Measurements from ENCODE around the gene TMEM140. TPM values are rescaled to one million over a fixed set of nuclear protein-coding genes. Genes with fewer than 3 reads are reported as not detected.
A peak's percentile ranks its signal among the peaks of the same experiment; 100 is the strongest.
"Not testable (repeated sequence)": the region's sequence is repeated elsewhere in the genome, so short reads cannot be mapped to it uniquely, and the experiment has no call there.

The TMEM140 gene
- total and polyA plus RNA-seq, 9 of the 15 experiments (the other 6 are each of a cell fraction or from before 2014, with no cell fraction given): 0.03 to 0.82 (median 0.23) TPM

DNA sequence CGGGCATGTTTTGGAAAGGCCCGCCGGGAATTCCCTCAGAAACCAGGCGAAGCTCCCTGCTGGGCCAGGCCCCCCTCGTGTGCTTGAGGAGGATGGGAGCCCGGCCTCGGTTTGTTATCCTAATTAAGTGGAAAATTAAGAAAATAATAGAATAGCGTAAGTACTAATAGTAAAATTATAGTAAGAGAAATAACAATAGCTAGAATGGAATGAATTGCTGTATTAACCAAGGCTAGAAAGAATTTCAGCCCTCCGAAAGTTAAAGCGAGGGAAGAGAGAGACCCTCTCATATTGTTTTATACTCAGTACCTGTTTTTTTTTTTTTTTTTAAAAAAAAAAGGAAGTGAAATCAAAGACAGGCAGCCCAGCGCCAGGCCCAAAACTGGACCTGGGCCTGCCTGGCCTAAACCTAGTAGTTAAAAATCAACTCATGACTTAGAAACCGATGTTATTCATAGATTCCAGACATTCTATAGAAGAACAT is 23.2 kb downstream of the TMEM140 start (continued):
- TF ChIP-seq, protein P1, sequence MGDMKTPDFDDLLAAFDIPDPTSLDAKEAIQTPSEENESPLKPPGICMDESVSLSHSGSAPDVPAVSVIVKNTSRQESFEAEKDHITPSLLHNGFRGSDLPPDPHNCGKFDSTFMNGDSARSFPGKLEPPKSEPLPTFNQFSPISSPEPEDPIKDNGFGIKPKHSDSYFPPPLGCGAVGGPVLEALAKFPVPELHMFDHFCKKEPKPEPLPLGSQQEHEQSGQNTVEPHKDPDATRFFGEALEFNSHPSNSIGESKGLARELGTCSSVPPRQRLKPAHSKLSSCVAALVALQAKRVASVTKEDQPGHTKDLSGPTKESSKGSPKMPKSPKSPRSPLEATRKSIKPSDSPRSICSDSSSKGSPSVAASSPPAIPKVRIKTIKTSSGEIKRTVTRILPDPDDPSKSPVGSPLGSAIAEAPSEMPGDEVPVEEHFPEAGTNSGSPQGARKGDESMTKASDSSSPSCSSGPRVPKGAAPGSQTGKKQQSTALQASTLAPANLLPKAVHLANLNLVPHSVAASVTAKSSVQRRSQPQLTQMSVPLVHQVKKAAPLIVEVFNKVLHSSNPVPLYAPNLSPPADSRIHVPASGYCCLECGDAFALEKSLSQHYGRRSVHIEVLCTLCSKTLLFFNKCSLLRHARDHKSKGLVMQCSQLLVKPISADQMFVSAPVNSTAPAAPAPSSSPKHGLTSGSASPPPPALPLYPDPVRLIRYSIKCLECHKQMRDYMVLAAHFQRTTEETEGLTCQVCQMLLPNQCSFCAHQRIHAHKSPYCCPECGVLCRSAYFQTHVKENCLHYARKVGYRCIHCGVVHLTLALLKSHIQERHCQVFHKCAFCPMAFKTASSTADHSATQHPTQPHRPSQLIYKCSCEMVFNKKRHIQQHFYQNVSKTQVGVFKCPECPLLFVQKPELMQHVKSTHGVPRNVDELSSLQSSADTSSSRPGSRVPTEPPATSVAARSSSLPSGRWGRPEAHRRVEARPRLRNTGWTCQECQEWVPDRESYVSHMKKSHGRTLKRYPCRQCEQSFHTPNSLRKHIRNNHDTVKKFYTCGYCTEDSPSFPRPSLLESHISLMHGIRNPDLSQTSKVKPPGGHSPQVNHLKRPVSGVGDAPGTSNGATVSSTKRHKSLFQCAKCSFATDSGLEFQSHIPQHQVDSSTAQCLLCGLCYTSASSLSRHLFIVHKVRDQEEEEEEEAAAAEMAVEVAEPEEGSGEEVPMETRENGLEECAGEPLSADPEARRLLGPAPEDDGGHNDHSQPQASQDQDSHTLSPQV (IDR thresholded peaks at IDR 0.05): peak; percentile 24; the same call in 1 of the 2 replicates
- not testable (repeated sequence) for TF ChIP-seq NR2C2 (CRISPR knock-in tag; IDR thresholded peaks at IDR 0.05)
- TF ChIP-seq NR2C2 (tag; IDR thresholded peaks at IDR 0.05): peak; percentile 90
- 0 out of 2 replicates have a peak, but pooled peaks have one; percentile 31 for TF ChIP-seq ZNF766 (CRISPR knock-in tag; conservative IDR thresholded peaks at IDR 0.05)
- TF ChIP-seq ZNF41 (CRISPR knock-in tag; conservative IDR thresholded peaks at IDR 0.05): 0 out of 2 replicates have a peak, but pooled peaks have one; percentile 36
- TF ChIP-seq RHOXF2B (CRISPR knock-in tag; conservative IDR thresholded peaks at IDR 0.05): 0 out of 2 replicates have a peak, but pooled peaks have one; percentile 2

All from K562 (cell line).